Lower leg skin (tissue), 3 donors: ENCODE results near the gene ZNF24.

ENCODE experiments used
- POLR2A ChIP-seq, 2 donors: fragments of 450-650 bp; IDR thresholded peaks; one replicate each; pipeline ENCODE4 v1.6.1; 2016 to 2017; ENCODE audit warnings: antibody characterized with exemption in 2 of 2, mild to moderate bottlenecking in 1 of 2, moderate library complexity in 1 of 2
- TF ChIP-seq, protein P1 (sequence below), 3 donors: fragments of 450-650 bp; IDR thresholded peaks; one replicate each; pipeline ENCODE4 v1.5.1; 2016; ENCODE audit warnings: antibody characterized with exemption in 3 of 3, mild to moderate bottlenecking in 3 of 3, moderate library complexity in 2 of 3

- TF ChIP-seq, protein P1, sequence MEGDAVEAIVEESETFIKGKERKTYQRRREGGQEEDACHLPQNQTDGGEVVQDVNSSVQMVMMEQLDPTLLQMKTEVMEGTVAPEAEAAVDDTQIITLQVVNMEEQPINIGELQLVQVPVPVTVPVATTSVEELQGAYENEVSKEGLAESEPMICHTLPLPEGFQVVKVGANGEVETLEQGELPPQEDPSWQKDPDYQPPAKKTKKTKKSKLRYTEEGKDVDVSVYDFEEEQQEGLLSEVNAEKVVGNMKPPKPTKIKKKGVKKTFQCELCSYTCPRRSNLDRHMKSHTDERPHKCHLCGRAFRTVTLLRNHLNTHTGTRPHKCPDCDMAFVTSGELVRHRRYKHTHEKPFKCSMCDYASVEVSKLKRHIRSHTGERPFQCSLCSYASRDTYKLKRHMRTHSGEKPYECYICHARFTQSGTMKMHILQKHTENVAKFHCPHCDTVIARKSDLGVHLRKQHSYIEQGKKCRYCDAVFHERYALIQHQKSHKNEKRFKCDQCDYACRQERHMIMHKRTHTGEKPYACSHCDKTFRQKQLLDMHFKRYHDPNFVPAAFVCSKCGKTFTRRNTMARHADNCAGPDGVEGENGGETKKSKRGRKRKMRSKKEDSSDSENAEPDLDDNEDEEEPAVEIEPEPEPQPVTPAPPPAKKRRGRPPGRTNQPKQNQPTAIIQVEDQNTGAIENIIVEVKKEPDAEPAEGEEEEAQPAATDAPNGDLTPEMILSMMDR (IDR thresholded peaks at IDR 0.05): no peak
- no peak for TF ChIP-seq POLR2A (IDR thresholded peaks at IDR 0.05)
Observed at GRCh38 chr18:35331367-35332087, 12.7 kb downstream of the ZNF24 start.
